Measurements from ENCODE around the gene TMEM269.

Gene TMEM269

DNA sequence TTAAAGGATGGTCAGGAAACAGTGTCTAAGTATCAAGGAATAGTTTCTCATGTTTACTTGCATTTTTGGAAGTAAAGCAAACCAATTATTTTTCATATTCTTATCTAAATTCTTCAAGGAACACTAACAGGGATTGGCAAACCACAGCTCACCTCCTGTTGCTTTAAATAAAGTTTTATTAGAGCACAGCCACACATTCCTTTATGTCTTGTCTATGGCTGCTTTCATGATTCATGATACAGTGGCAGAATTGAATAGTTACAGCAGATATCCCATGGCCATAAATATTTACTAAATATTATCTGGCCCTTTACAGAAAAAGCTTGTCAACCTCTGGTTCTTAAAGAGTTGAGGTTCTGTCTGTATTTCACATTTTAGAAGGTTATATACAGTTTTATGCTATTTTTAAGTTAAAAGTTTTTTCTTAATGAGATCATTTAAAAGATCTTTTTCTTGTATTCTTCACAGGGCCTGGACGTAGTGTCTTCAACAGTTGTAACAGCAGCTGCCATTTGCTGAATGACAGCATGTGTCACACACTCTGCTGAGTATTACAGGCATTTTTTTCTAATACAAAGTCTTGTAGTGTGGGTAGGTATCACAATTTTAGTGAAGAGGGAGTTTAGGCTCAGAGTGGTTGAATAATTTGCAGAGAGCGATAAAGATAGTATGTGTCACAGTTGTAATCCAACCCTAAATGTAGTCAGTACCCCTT is 64.2 kb downstream of the TMEM269 start:
- no peak for DNase-seq (ENCODE audit: low read depth)

DNA sequence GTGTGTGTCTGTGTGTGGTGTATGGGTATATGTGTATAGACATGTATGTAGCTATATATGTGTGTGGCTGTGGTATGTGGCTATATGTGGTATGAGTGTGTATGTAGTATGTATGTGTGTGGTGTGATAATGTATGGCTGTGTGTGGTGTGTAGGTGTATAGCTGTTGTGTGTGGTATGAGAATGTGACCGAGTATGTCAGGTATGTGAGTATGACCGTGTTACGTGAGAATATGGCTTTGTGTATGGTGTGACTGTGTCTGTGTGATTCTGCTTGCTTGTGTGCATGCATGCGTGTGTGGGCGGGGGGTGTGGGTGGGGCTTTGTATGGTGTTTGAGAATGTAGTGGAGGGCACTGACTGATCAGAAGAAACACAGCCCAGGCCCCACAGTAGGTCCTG is 65.2 kb downstream of the TMEM269 start:
- no peak for DNase-seq (ENCODE audit: low read depth)

Data from stromal cell of bone marrow (primary cell).